CD4-positive, CD25-positive, alpha-beta regulatory T cell (primary cell): ENCODE results near the gene TEC. TPM values are rescaled to one million over a fixed set of nuclear protein-coding genes. Genes with fewer than 3 reads are reported as not detected.

ENCODE experiments used
- ATAC-seq, 2 donors: fragments of 150-1000 bp; cut with Tn5 transposase; one replicate each; pipeline ENCODE4 v1.10.0; 2021; ENCODE audit warnings: low read depth in 2 of 2, moderate number of reproducible peaks in 2 of 2, moderate library complexity in 1 of 2
- DNase-seq, 3 donors: peaks; one replicate each; pipeline versions ENCODE4 v3.0.0 to v3.0.0-alpha.2; 2012 to 2022; ENCODE audit warnings: mixed read lengths in 1 of 3
- H3K27ac ChIP-seq: one replicate; pipeline ENCODE4 v1.7.0; 2013; ENCODE audit warnings: mild to moderate bottlenecking, low read length; ENCODE audit not compliant: insufficient read depth, poor library complexity, severe bottlenecking
- H3K27me3 ChIP-seq: one replicate; pipeline ENCODE4 v1.7.0; 2013; ENCODE audit warnings: low read length; ENCODE audit not compliant: control insufficient read depth, insufficient read depth
- H3K36me3 ChIP-seq: one replicate; pipeline ENCODE4 v1.7.0; 2013; ENCODE audit warnings: mild to moderate bottlenecking, low read length, moderate library complexity; ENCODE audit not compliant: control insufficient read depth, insufficient read depth
- H3K4me1 ChIP-seq: 2 replicates; pipeline ENCODE4 v1.7.0; 2013; ENCODE audit warnings: mild to moderate bottlenecking, low read length; ENCODE audit not compliant: insufficient read depth, control insufficient read depth, poor library complexity, severe bottlenecking
- H3K4me3 ChIP-seq: one replicate; pipeline ENCODE4 v1.7.0; 2013; ENCODE audit warnings: low read depth, mild to moderate bottlenecking, low read length, moderate library complexity
- H3K9me3 ChIP-seq, 2 experiments: 1 replicate in 1 of 2; 2 replicates in 1 of 2; pipeline ENCODE4 v1.7.0; 2013; ENCODE audit warnings: low read length in 2 of 2, mild to moderate bottlenecking in 1 of 2, moderate library complexity in 1 of 2; ENCODE audit not compliant: control insufficient read depth in 2 of 2
- H3K27ac Mint-ChIP-seq, 3 donors: one replicate each; pipeline ENCODE4 v1.8.0; 2020 to 2022; ENCODE audit warnings: mild to moderate bottlenecking in 3 of 3, mixed read lengths in 3 of 3, moderate library complexity in 2 of 3
- H3K27me3 Mint-ChIP-seq: one replicate; pipeline ENCODE4 v1.8.0; 2022; ENCODE audit warnings: mild to moderate bottlenecking, mixed read lengths
- H3K36me3 Mint-ChIP-seq: one replicate; pipeline ENCODE4 v1.8.0; 2020; ENCODE audit warnings: mixed read lengths
- H3K4me1 Mint-ChIP-seq, 4 donors: one replicate each; pipeline ENCODE4 v1.8.0; 2020 to 2022; ENCODE audit warnings: mixed read lengths in 4 of 4, mild to moderate bottlenecking in 1 of 4
- H3K4me3 Mint-ChIP-seq, 4 donors: one replicate each; pipeline ENCODE4 v1.8.0; 2020 to 2022; ENCODE audit warnings: mild to moderate bottlenecking in 4 of 4, mixed read lengths in 4 of 4, moderate library complexity in 3 of 4
- H3K9me3 Mint-ChIP-seq, 7 donors: one replicate each; pipeline ENCODE4 v1.8.0; 2020 to 2022; ENCODE audit warnings: mixed read lengths in 7 of 7, mild to moderate bottlenecking in 3 of 7, moderate library complexity in 2 of 7
- polyA plus RNA-seq, 4 donors: library from polyadenylated mRNA; unstranded; fragments of 300-500 nt; fragmentation: Illumina TruSeq; gene quantifications; one replicate each; pipeline ENCODE4 v1.2.3, GENCODE V29; 2021
- total RNA-seq: library from RNA; stranded (reverse); gene quantifications from one replicate; pipeline ENCODE4 v1.2.3, GENCODE V29; 2022

Gene TEC
- total and polyA plus RNA-seq, 5 donors from 2014 or later: 0.17 to 3.0 (median 1.2) TPM

DNA sequence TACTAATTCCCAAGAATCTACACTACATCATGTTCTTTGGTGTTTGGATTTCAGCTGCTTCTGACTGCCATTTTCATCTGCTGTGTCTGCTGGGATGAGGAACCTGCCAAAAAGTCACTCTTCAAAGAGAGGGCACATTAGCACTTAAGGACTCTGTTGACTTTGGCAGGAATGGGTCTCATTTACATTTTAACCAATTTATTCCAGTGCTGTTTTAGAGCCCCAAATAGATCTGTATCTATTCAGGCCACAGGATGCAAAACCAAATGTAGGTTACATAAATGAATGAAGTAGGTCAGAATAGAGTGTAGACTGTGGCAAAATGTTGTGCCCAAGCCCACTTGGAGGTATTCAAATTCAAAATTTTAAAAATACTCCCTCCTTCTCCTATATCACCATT is 150.0 kb downstream of the TEC start:
- H3K4me1 Mint-ChIP-seq: peaks cover 22 to 65% (median 44%) of the 10 kb centered on the region in 4 donors
- H3K27ac Mint-ChIP-seq: peak overlapping the region; percentile 28 to 69 (median 38)
- H3K27me3 Mint-ChIP-seq: no peaks in the 10 kb centered on the region
- DNase-seq (no peak), ATAC-seq (no peak)
- Histone ChIP-seq H3K9me3 (no peaks in the 10 kb centered on the region), H3K27ac (peak overlapping the region; percentile 48), H3K4me3 (no peak overlapping the region), H3K36me3 (peaks cover 6% of the 10 kb centered on the region), H3K4me1 (peaks cover 34% of the 10 kb centered on the region), H3K27me3 (no peaks in the 10 kb centered on the region)
- peaks cover 0 to 1% (median 0%) of the 10 kb centered on the region in 7 donors for H3K9me3 Mint-ChIP-seq
- peak overlapping the region in 2 of 4 donors; percentile 40 to 56 for H3K4me3 Mint-ChIP-seq
- H3K36me3 Mint-ChIP-seq: peaks cover 38% of the 10 kb centered on the region

DNA sequence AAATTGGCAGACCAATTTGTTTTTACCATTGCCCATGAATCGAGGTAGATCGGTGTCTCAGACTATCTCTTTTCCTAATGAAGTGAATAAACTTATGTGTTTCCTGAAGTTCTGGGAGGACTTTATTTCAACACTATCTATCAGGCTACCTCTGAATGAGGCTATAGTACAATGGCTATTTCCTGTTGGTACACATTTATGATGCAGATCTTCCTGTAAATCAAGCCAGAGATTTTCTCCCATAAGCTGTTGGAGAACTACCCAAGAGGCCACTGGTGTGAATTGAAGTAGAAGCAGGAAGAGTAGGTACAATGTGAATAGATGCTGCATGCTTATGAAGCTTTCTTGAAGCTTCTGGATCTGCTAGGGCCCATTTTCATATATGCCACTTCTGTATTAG is 151.6 kb downstream of the TEC start:
- H3K4me3 Mint-ChIP-seq: peak overlapping the region in 2 of 4 donors; percentile 23 to 39
- H3K4me1 ChIP-seq: peaks cover 31% of the 10 kb centered on the region
- H3K36me3 Mint-ChIP-seq: peaks cover 39% of the 10 kb centered on the region

DNA sequence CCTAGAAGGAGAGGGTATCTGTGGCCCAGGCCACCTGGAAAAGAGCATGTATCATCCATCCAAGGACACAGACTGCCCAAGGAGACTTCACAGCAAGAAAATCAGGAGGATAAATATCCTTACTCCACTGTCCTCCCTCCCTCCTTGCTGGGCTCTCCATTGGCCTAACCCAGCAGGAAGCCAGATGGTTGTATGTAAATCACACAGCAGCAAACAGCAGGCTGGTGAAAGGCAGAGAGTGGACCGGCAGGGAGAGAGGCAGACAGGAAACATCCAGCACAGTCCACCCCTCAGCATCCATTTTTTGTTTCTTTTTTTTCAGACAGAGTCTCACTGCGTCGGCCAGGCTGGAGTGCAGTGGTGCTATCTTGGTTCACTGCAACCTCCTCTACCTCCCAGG is 153.1 kb downstream of the TEC start:
- ATAC-seq: no peak

More for the DNA sequence above, 151.6 kb downstream of the TEC start:
- H3K9me3 Mint-ChIP-seq: peaks cover 0 to 1% (median 0%) of the 10 kb centered on the region in 7 donors
- H3K4me3 ChIP-seq: no peak overlapping the region
- peaks cover 27 to 64% (median 45%) of the 10 kb centered on the region in 4 donors for H3K4me1 Mint-ChIP-seq
- ATAC-seq (no peak), DNase-seq (no peak)
- no peaks in the 10 kb centered on the region for H3K27me3 Mint-ChIP-seq
- H3K27ac Mint-ChIP-seq: peak overlapping the region; percentile 3 to 79 (median 52)
- H3K27me3 ChIP-seq: no peaks in the 10 kb centered on the region
- no peaks in the 10 kb centered on the region for H3K9me3 ChIP-seq
- peaks cover 16% of the 10 kb centered on the region for H3K36me3 ChIP-seq
- no peak overlapping the region for H3K27ac ChIP-seq

DNA sequence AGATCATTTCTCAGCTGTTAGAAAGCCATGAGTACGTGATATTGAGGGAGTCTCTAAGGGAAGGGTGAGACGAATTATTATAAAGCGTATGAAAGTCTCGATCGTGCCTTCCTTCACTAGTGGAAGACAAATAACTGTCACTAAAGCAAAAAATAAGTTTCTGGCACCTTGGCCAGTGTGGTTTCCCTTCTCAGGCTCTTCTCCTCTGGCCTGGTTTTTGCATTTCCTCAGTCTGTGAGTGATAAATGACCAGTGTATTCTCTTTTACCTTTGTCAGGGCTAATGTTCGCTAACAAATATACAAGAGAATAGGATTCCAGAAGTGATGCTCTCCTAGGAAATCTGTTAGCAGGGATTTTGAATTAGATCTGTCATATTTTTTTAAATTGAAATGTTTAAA is 155.2 kb downstream of the TEC start:
- Mint-ChIP-seq H3K36me3 (peaks cover 49% of the 10 kb centered on the region), H3K4me1 (peaks cover 22 to 77% (median 56%) of the 10 kb centered on the region in 4 donors), H3K4me3 (no peak overlapping the region), H3K9me3 (peaks cover 0 to 1% (median 0%) of the 10 kb centered on the region in 7 donors), H3K27me3 (no peaks in the 10 kb centered on the region), H3K27ac (peak overlapping the region in 1 of 3 donors; percentile 75)
- Histone ChIP-seq H3K4me1 (peaks cover 25% of the 10 kb centered on the region), H3K9me3 (no peaks in the 10 kb centered on the region), H3K4me3 (peak overlapping the region; percentile 23), H3K27ac (no peak overlapping the region), H3K36me3 (peaks cover 37% of the 10 kb centered on the region), H3K27me3 (no peaks in the 10 kb centered on the region)
- no peak for ATAC-seq
- no peak for DNase-seq

More for the DNA sequence above, 153.1 kb downstream of the TEC start:
- peaks cover 46% of the 10 kb centered on the region for H3K36me3 Mint-ChIP-seq
- H3K4me1 Mint-ChIP-seq: peaks cover 27 to 76% (median 50%) of the 10 kb centered on the region in 4 donors
- peak overlapping the region in 2 of 3 donors; percentile 72 to 87 for H3K27ac Mint-ChIP-seq
- H3K9me3 Mint-ChIP-seq: peaks cover 0 to 1% (median 0%) of the 10 kb centered on the region in 7 donors
- H3K4me3 ChIP-seq: no peak overlapping the region
- H3K9me3 ChIP-seq: no peaks in the 10 kb centered on the region
- H3K27me3 ChIP-seq: no peaks in the 10 kb centered on the region
- no peak overlapping the region for H3K27ac ChIP-seq
- peaks cover 28% of the 10 kb centered on the region for H3K36me3 ChIP-seq
- peaks cover 29% of the 10 kb centered on the region for H3K4me1 ChIP-seq
- no peak for DNase-seq
- no peaks in the 10 kb centered on the region for H3K27me3 Mint-ChIP-seq
- H3K4me3 Mint-ChIP-seq: peak overlapping the region in 2 of 4 donors; percentile 12 to 38

DNA sequence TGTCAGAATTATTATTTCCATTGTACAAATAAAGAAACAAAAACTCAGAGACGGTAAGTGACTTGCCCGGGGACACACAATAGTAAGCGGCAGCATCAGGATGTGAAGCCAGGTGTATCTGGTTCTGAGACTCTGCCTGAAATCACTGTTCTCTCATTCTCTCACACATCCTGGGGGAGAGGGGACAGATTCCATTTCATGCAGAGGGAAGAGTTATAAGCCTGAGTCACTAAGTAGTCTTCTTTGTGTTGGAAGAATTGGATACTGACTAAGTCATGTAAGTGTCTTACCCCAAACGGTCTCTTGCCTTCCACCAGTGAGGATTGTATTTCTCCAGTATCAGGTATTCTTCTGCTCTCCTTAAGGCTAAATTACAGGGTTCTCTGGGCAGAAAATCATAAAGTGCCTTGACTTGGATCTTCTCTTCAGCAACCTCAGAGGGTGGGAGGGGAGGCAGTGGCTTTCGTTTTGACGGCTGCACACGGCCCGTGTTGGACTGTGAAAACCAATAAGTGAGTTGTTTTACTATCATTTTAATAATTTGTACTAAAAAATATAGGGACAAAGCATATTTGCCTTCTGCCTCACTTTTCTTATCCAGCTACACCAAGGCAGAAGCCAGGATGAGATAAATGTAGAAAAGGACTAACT is 157.5 kb downstream of the TEC start:
- H3K4me1 Mint-ChIP-seq: peaks cover 10 to 62% (median 38%) of the 10 kb centered on the region in 4 donors
- H3K4me3 Mint-ChIP-seq: peak overlapping the region in 1 of 4 donors; percentile 59
- no peaks in the 10 kb centered on the region for H3K27me3 Mint-ChIP-seq
- H3K36me3 Mint-ChIP-seq: peaks cover 33% of the 10 kb centered on the region
- no peak overlapping the region for H3K27ac ChIP-seq
- no peaks in the 10 kb centered on the region for H3K9me3 Mint-ChIP-seq
- H3K4me3 ChIP-seq: peak overlapping the region; percentile 10
- ATAC-seq (no peak), DNase-seq (no peak)
- H3K36me3 ChIP-seq: peaks cover 50% of the 10 kb centered on the region
- H3K27me3 ChIP-seq: no peaks in the 10 kb centered on the region
- peaks cover 8% of the 10 kb centered on the region for H3K4me1 ChIP-seq
- no peaks in the 10 kb centered on the region for H3K9me3 ChIP-seq
- H3K27ac Mint-ChIP-seq: peak overlapping the region; percentile 42 to 75 (median 57)

DNA sequence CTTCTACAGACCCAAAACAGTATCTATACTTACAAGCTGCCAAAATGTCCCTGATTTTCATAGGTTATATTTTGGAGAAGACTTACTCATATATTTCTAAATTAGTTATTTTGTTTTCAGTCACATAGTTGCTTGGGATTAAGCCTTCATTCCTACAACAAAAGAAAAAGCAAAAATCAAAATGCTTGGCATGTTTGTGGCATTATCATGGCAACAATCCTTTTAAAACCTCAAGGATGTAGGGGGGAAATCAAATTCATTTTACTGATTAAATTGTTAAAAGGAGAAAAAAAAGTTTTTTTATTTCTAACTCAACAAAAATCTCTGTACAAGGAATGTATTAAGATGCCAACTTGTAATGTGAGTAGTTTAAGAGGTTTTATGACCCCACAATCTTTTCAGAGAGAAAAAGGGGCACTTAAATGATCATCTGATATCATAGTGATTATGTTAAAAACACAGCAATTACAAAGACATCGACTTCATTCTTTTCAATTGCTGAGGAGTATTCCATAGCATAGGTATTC is 159.1 kb downstream of the TEC start:
- H3K27ac ChIP-seq: no peak overlapping the region
- DNase-seq: no peak
- Mint-ChIP-seq H3K27me3 (no peaks in the 10 kb centered on the region), H3K9me3 (no peaks in the 10 kb centered on the region), H3K27ac (no peak overlapping the region), H3K4me3 (no peak overlapping the region), H3K4me1 (peaks cover 11 to 57% (median 39%) of the 10 kb centered on the region in 4 donors), H3K36me3 (peaks cover 28% of the 10 kb centered on the region)
- no peaks in the 10 kb centered on the region for H3K9me3 ChIP-seq
- peaks cover 11% of the 10 kb centered on the region for H3K4me1 ChIP-seq
- H3K4me3 ChIP-seq: no peak overlapping the region
- no peaks in the 10 kb centered on the region for H3K27me3 ChIP-seq
- no peak for ATAC-seq
- peaks cover 59% of the 10 kb centered on the region for H3K36me3 ChIP-seq

DNA sequence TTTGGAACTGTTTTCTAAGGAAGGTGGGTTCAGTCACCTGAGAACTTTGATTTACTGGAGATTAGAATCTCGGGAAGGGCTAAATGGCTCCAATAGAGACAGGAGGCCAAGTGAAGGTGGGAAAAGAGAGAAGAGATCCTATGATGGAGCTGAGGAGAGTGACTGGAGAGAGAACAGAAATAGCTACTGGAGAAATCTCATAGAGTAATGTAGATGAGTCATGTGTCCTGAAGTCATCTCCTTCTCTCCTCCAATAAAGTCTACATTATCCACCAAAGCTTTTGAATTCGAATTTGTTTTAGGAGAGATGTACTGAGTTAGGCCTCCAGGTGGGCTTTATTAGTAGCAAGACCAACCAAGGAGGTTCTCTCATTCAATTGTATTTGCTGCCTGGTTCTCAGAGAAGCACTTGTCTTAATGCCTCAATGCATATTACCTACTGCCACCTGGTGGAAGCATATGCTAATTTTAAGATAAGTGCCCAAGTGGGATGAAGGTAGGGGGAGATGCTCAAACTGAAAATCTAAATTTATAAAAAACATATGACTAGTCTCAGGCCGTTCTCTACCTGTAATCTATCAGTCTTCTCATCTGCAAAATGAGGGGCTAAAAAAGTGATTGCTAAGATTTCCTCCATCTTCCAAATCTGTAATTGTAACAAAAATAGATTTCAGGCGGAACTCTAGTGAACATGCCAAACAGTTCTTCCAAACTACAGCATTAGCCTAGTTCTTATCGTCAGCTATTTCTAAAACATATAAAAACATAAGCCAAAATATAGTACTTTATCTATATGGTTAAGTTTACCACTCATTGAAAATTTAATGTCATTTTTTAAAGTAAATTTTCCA is 160.0 kb downstream of the TEC start:
- Mint-ChIP-seq H3K4me1 (peaks cover 11 to 52% (median 39%) of the 10 kb centered on the region in 4 donors), H3K27me3 (no peaks in the 10 kb centered on the region), H3K4me3 (no peak overlapping the region), H3K9me3 (no peaks in the 10 kb centered on the region), H3K27ac (peak overlapping the region in 1 of 3 donors; percentile 24), H3K36me3 (peaks cover 29% of the 10 kb centered on the region)
- peaks cover 11% of the 10 kb centered on the region for H3K4me1 ChIP-seq
- peak in 2 of 3 donors; percentile 47 to 68 for DNase-seq
- no peaks in the 10 kb centered on the region for H3K27me3 ChIP-seq
- no peak overlapping the region for H3K4me3 ChIP-seq
- H3K36me3 ChIP-seq: peaks cover 64% of the 10 kb centered on the region
- H3K27ac ChIP-seq: no peak overlapping the region
- ATAC-seq: peak; percentile 73 to 76
- no peaks in the 10 kb centered on the region for H3K9me3 ChIP-seq
